ENCODE measurements around the gene RGS3.

RGS3 gene

GRCh38 chr9:113533335-113534225 lies 70.1 kb downstream of the RGS3 start:
- TF ChIP-seq CTCF (conservative IDR thresholded peaks at IDR 0.05; ENCODE audit: low read length), result no peak
- DNase-seq (ENCODE audit: low read depth), result no peak
- H3K4me3 ChIP-seq (ENCODE audit: low read length), result no peak overlapping the region

GRCh38 chr9:113535756-113536155 lies 72.2 kb downstream of the RGS3 start:
- no peak for TF ChIP-seq CTCF (conservative IDR thresholded peaks at IDR 0.05; ENCODE audit: low read length)
- DNase-seq (ENCODE audit: low read depth), result no peak
- no peak overlapping the region for H3K4me3 ChIP-seq (ENCODE audit: low read length)

GRCh38 chr9:113536166-113536482 lies 72.6 kb downstream of the RGS3 start:
- DNase-seq (ENCODE audit: low read depth), result no peak
- TF ChIP-seq CTCF (conservative IDR thresholded peaks at IDR 0.05; ENCODE audit: low read length), result no peak
- H3K4me3 ChIP-seq (ENCODE audit: low read length), result no peak overlapping the region

- no peak overlapping the region for H3K4me3 ChIP-seq (ENCODE audit: low read length)
- TF ChIP-seq CTCF (conservative IDR thresholded peaks at IDR 0.05; ENCODE audit: low read length), result no peak
- DNase-seq (ENCODE audit: low read depth), result no peak
These were observed 73.1 kb downstream of the RGS3 start for GRCh38 chr9:113536483-113537228.

- no peak for TF ChIP-seq CTCF (conservative IDR thresholded peaks at IDR 0.05; ENCODE audit: low read length)
- DNase-seq (ENCODE audit: low read depth), result no peak
- no peak overlapping the region for H3K4me3 ChIP-seq (ENCODE audit: low read length)
These were observed 73.8 kb downstream of the RGS3 start for GRCh38 chr9:113537229-113537810.

GRCh38 chr9:113538131-113538530 lies 74.6 kb downstream of the RGS3 start:
- no peak overlapping the region for H3K4me3 ChIP-seq (ENCODE audit: low read length)
- TF ChIP-seq CTCF (conservative IDR thresholded peaks at IDR 0.05; ENCODE audit: low read length), result no peak
- DNase-seq (ENCODE audit: low read depth), result no peak
